Activated CD4-positive, alpha-beta T cell treated with anti-CD3 and anti-CD28 coated beads, Interleukin-2, Interleukin-6, amounts not matched to agents 100 ng/mL and 50 ng/mL, durations not matched to agents 16 hours and 8 hours (primary cell): ENCODE results near the gene TBC1D2B.

ENCODE experiments used
- DNase-seq: peaks from one replicate; pipeline ENCODE4 v3.0.0-alpha.2; 2020

Gene TBC1D2B

DNA sequence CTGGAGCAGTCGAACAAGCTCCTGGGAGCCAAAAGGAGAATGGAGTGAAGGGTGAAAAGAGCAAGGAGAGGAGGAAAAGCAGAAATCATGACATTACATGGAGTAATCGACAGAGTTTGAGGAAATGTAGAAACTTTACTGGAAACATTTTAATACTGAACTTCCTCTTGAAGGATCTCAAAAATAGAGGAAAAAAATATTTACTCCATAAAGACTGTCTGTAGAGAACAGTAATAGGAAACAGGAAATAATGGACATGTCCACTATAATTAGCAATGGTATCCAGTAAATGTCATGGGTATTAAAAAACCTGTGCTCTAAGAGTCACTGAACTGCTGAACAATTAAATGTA, 53.0 kb downstream of the TBC1D2B start:
- no peak for DNase-seq

DNA sequence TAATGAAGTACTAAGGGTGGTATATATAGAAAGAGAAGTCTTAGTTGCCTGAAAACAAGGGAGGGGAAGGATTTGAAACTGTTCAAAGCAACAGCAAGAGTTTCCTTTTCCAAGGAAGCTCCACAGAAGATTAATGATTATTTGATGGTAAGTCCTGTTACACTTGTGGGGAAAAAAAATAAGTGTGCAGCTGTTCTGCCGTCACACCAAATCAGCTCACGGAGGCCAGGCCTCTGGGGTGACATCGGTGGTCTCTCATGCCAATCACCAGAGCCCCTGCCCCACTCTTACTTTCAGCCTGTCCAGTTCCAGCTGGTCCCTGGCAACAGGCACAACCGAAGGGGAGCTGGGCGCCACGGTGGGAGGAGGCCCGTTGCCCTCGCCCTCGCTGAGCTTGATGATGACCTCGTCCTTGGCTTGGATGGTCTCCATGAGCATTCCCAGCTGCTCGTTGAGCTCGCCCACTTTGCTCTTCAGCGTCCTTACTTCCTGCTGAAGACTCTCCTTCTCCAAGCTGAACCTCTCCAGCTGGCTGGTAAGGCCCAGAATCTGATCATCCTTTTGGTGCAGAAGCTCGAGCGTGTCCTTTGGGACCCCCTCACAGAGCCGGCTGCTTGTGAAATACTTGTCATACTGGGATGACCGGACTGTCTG, 53.5 kb downstream of the TBC1D2B start:
- DNase-seq: no peak

DNA sequence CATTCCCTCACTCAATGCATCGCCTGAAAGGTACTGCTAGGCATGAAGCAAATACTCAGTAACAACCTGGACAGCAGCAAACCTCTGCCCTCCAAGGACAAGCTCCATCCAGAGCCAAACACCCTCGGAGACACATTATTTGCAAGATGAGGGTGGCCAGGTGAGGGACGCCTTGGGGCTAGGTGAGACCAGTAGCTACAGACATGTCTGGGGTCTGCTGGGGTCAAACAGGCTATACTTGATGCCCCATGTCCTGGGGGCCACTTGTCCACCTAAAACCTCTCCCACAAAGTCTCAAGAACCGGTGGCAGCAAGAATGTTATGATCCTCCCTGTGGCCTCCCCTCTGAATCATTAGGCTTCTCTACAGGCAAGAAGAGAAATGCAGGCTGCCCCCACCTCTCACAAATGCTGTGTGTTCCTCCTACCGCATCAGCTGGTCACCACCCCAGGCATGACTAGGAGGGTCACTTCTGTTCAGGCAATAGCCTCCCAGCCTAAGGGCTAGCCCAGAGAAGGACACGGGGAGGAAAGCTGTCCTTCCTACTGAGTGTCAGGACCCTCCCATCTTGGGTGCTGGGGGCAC, 54.3 kb downstream of the TBC1D2B start:
- no peak for DNase-seq

DNA sequence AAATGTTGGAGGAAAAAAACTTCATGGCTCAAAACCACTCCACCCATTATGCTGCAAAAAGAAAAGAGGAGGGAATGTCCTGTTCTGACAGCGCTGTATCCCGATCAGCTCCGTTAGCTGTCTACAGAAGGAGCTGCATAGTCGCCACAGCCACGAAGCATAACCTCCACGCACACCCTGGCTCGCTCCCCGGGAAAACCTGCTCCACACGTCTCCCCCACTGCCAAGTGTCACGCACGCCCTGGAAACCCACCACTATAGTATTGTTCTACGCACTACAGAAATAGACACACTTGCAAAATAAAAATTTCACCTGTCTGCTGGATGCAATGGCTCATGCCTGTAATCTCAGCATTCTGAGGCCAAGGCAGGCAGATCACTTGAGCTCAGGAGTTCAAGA, 55.8 kb downstream of the TBC1D2B start:
- DNase-seq: no peak

DNA sequence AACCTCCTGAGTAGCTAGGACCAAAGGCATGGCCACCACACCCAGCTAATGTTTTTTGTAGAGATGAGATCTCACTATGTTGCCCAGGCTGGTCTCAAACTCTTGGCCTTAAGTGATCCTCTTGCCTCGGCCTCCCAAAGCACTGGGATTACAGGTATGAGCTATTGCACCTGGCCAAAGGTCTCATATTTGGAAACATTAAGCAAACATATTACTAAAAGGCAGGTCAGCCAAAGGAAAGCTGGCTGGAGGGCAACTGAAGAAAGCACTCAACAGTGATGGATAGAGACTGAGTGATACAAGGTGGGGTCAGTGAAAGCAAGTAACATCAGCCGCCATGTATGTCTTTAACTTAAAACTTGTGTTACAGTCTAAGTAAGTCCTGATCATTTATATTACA, 57.5 kb downstream of the TBC1D2B start:
- no peak for DNase-seq

DNA sequence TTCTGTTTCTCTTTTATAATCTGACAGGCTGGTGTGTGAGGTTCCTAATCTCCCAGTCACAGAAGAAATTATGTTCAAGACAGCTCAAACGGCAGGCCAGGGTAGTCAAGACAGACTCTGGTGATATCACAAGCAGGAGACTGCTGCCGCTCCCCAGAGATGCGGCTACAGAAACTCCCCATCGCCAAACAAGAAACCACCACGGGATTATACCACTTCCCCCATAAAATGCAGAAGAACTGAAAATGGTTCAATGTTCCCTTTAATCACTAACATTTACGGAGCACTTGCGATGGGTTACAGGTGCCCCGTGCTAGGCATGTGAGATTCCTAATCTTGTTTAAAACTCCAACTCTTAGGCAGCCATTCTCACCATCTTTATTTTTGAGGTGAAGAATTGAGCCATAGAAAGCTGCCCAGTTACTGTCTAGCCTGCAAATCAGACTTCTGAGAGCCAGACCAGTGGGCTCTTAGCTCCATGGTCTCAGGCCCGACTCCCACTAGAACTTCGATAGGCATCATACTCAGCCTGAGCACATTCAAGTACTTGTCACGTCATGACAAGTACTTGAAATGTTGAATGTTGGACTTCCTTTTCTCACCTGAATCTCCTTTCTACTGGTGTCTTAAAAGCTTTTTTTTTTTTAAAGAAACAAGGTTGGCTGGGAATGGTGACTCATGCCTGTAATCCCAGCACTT, 58.4 kb downstream of the TBC1D2B start:
- DNase-seq: no peak

DNA sequence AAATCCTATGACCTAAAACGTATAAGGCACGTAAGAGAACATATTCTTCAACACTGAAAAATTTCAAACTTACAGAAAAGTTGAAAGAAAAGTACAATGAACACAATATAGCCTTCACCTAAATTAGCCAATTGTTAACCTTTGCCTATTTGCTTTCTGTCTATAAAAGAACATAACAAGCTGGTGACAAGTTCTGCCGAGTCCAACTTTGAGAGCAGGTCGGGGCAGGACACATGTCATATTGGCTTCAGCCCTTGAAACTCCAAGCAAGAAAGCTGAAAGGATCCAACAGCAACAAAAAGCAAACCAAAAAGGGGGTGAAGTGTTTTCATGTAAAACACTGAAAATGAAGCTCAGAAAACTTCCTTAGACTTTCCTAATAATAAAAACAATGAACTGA, 59.1 kb downstream of the TBC1D2B start:
- no peak for DNase-seq

DNA sequence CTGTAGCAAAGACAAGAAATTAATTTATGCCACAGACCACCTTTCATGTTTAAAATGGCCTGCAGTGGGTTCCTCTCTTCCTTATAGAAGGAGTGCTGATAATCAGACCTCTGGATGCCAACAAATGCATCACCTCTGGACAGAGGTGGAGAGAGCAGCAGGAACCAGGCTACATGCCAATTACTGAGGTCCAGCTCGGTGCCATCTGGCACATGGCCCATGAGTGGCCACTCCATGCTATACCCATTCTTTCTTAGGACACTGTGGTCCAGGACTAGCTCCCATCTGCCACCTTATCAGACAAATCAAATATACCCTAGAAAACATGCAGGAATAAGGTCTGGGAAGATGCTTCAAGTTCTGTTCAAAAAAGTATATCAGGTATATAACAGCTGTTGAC, 60.7 kb downstream of the TBC1D2B start:
- DNase-seq: no peak

DNA sequence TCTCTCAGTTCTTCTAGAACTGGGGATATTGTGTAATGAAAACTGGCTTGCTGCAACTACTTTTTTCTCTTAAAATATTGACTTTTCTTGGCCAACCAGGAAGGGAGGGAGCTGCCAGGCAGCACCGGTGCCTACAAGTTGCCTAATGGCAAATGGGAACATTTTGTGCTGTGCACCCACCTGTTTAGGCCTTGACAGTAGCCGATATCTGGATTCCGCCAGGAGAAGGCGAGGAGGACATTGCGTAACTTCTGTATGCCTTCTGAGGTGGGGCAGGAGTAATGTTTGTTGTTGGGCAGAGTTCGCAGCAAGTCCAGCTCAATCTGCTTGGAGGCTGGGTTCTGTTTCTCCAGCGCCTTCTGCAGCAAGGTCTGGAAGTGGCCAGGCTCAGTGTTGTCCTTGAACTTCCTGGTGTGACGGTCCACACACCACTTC, 64.9 kb downstream of the TBC1D2B start:
- no peak for DNase-seq

DNA sequence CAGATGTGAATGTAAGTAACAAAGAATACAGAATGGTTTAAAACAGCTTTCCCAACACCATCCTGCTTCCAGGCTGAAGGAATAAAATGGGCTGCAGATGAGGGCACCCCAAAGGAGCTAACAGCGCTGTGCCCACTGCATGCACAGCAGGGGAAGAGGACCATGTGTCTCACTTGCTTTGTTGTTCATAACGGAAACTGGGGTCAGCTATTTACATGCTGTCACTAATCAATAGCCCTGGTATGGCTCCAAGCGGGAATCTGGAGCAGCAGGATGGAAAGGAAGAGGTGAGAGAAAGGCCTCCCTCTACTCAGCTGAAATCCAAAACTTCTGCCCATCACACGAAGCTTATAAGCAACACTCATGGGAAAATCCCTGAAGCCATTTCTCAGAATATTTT, 67.4 kb downstream of the TBC1D2B start:
- no peak for DNase-seq

DNA sequence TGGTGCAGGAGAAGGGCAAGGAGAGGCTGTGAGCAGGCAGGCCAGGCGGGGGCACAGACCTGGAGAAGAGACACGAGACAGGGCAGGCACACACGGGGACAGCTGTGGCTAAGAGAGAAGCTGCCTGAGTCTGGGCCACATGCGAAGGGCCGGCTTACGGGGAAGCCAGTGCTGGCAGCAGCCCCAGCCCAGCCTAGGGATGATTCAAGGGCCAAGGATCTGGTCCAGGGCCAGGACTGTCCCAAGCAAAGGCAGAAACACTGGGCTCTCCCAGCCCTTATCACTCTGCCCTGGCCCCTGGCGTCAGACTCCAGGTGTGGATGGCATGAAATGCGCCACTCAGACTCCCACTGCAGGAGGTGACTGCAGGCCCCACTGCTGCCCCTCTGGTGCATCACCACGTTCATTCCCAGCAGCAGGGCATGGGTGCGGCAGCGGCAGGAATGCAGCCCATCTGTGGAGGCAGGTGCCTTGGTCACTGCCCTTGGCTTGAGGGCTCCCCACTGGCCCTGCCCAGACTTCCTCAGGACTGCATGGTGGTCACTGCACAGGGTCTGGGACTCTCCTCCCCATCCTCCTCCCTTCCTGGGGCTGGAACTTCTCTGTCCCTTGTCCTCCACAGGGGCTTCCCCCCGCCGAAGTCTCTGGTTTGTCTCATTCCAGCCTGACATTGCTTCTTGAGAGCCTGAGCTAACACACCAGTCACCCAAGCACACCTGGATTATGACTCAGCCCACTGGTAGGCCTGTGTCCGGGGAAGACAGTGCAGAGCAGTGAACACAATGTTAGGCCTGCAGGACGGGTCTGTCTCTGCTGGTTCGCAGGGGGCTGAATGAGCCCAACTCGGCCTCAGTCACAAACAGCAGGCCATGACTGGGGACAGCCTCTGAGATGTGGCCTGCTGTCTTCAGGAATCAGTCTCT, 69.3 kb downstream of the TBC1D2B start:
- DNase-seq: no peak

DNA sequence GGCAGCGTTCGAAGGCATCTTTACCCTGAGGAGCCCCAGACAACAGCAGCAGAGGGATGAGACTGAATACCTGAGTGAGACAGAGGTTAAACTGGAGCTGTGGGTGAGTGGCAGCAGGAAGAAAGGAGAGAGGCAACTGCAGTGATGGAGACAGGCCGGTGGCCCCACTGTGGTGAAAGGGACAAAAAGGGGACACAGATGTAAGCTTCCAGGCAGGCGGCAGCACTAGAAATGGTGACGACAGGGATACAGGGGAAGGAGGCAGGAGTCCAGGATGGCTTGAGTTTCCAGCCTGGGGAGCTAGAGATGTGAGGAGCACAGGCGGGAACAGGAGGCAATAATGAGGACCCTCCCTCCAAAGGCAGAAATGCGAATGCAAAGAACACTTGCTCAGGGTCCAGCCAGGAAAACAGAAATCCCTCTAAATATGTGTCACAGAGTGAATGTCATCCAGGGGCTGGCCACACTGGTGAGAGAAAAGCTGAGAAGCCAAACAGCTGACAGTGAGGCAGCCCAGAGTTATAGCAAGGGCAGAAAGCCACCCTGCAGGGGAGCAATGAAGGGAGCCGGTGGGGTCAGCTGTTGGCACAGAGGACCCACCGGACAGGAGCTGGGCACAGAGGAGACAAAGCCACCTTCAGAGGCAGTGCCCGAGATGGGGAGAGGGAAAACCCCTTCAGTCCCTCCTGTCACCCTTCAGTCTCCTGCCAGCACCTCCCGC, 70.1 kb downstream of the TBC1D2B start:
- no peak for DNase-seq

DNA sequence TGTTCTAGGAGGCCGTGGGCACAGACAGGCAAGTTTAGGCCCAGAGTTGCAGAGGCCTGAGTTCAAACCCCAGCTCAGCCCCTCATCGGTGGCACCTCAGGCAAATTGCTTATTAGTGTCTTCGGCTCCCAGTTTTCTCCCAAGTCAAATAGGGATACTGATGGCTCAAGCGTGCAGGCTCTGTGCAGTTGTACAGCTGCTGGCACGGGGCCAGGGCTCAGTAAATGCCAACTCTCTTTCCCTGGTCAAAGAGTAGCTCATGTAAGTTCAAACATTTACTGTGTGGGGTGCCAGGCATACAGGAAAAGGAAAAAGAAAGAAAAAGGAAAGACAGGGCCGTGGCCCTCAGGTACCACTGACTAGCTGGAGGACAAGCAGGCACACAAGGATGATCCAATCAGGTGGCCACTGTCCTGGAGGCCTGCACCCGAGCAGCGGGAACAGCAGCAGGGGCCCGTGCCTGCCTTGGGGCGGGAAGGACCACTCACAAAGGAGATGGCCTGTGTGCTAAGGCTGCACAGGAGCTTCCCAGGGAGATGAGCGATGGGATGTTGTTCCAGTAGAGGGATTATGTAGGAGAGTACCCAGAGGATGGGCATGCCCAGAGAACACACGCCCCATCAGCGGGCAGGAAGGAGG, 70.8 kb downstream of the TBC1D2B start:
- DNase-seq: no peak

DNA sequence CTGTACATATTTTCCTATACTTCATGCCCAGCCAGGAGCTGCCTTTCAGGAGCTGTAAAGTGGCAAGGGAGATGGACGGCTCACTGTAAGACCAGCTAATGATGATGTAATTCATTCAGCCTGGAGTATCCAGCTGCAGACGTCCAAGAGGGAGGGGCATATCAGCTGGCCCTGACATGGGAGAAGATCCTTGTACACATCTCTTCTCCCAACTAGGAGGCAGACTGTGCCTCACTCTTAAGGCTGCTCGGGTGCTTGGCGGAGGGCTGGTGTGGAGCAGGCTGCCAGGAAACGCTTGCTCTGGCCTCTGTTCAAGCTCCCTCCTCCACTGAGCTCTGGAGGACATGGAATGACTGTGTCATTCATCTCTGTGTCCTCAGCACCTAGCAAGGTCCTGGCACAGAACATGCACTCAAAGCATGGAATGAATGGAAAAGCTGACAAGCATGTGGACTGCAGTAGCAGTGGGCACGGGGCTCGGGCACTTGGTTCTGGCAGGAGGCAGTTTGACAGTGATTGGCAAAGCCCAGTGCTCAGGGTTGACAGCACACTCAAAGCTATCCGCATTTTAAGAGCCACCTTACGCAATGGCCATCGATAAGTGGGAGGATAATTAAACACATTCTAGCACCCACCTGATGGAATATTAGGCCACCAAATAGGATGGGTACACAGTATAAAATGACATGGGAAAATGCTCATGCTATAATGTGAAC, 72.4 kb downstream of the TBC1D2B start:
- no peak for DNase-seq

DNA sequence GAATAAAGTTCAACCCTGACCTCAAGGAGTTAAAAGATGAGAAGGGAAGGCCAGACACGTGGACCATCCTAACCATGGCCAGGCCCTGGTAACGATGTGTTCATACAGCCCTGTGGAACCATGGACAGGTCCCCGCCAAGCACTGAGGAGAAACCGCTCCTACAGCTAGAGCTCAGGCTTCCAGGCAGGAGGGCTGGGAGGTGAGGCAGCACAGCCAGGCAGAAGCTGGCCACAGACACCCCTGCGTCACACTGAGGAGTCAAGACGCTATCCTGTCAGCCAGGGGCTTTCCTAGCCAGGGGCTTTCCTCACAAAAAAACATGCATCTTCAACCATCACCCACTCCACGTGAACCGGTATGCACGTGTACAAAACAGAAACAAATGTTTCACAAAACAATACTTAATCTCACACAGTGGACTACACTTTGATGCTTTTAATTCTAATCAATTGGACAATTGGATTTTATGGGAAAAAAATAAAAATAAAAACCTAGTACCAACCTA, 73.2 kb downstream of the TBC1D2B start:
- no peak for DNase-seq

DNA sequence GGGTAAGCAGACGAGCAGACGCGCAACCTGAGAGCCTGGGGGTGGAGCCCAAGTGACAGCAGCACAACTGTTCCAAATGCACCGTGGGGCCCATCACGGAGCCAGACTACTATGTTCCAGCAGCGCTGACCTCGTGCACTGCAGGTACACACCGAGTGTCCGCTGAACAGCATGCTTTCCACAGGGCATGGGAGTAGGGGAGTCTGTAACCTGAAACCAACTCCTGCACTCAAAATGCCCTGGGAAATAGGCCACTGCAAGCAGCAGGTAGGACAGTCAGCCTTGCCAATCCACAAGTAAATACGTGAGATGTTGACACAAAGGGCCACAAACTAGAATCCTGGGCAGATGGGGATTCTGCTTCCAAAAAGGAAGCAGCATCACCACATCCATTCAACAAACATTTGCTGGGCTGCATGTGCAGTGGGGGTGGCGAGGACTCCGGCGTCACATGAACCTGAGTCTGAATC, 73.9 kb downstream of the TBC1D2B start:
- no peak for DNase-seq

DNA sequence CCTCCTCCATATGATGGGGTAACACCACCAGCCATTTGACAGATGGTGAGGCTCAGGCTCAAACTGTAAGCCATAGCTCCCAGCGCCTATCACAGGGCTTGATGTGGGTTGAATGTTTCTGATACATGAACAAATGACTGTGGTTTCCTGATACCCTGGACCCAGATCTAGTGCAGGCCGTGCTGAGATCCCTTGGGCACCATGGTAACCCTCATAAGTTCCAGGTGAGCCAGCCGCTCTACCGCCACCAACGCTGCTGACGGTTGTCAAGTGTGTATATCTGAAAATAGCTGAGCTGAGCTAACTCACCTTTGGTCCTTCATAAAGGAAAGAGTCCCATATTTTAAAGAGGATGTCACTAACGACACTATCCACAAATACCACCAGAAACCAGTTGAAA, 74.5 kb downstream of the TBC1D2B start:
- DNase-seq: no peak

DNA sequence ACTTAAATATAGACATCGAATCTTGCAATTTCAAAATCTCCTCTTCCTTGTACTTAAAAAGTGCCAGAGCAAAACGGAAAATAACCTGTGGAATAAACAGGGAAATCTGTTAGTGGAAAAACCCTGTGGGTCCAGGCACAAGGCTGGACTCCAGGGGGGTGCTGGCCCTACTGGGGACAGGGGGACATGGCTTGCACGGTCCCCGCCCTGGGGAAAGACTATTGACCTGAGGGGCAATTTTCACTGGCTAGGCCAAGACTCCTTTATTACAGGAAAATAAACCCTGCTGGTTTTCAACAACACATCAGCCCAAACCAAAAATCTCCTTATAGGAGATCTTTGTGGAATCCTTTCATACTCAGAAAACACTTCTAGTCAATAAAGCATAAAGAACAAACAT, 75.9 kb downstream of the TBC1D2B start:
- no peak for DNase-seq

DNA sequence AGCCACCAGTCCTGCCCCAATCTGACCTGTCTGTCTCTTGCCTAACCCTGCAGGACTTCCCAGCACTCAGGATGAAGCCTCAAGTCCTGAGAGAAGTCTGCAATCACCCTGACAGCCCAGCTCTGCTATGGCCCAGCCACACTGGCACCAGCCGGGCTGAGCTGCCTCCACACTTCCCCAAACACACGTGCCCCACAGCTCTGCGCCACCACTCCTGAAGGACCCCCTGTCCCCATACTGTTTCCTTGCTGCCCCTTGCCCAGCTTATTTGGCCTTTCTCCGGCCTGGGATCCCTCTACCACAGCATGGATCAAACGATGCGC, 76.6 kb downstream of the TBC1D2B start:
- no peak for DNase-seq

DNA sequence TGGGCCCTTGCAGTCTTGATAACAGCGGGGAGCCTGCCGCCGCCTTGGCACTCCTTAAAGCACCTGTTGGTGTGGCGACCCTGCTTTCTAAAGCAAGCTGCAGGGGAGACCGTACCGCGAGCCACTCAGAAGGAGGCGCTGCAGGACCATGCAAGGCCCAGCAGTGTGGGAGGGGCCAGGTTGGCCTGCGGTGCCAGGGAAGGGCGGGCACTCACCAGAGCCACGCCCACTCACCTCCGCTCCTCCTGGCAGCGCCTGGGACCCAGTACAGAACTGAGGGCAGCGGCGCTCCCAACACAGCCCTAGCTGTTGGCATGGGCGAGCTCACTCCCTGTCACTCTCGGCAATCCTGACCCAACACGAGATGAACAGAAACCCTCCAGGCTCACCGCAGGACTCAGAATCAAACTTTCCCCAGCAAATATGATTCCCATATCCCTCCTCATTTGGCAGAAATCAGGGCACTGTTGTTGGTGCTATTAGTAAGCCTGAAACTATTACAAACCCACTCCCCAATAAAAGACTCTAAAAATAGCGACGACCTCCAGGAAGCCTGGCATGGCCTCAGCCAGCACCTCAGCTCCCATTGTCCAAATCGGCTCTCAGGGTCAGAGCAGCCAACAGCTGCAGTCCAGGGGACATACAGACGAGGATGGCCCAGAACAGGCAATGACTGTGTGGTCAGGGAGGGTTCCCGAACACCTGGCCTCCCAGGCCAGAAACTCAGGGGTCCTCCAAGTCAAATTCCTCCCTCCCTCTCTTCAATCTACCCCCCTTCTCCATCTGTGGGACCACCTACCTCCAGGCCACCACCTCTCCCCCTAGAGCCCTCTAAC, 77.2 kb downstream of the TBC1D2B start:
- DNase-seq: peak; percentile 86

DNA sequence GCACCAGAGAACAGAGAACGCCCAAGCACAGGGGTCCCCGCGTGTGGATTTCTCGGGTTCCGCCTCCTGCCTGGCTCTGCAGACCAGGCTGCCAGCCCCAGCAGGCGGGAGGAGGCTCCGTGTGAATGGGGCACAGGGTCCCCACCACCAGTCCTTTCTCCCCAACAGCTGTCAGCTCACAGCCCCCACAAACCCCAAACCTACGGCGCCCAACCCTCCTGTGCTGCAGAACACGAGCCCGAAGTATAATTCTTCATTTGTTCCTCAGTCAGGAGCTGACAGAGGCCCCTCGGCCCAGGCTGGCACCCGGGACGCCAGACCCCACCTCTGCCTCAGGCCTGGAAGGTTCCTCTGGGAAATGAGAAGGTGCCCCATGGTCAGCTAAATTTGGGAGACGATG, 78.0 kb downstream of the TBC1D2B start:
- no peak for DNase-seq
